ENCODE data around the gene PCDHGB4. TPM values are rescaled to one million over a fixed set of nuclear protein-coding genes. Genes with fewer than 3 reads are reported as not detected.

The PCDHGB4 gene
- total and polyA plus RNA-seq, 2 of the 13 experiments (the other 11 are each of a cell fraction or from before 2014, with no cell fraction given): 1.7 to 3.3 TPM

- FAIRE-seq (no peak), ATAC-seq (no peak), DNase-seq (ENCODE audit: low spot score) (no peak)
- WGBS (ENCODE audit: low lambda C conversion rate): 51% methylated on average over 3 of the region's 3 CpGs
- no peaks in the 10 kb centered on the region for H3K79me2 ChIP-seq (ENCODE audit: insufficient read depth, low read length)
- no peaks in the 10 kb centered on the region for H4K20me1 ChIP-seq (ENCODE audit: insufficient read depth, low read length)
- no peaks in the 10 kb centered on the region; the same call in 1 of the 2 replicates for H3K9me3 ChIP-seq (ENCODE audit: low read length)
- no peak overlapping the region for H3K4me2 ChIP-seq (ENCODE audit: low read depth, low read length)
- no peaks in the 10 kb centered on the region for H3K27me3 ChIP-seq (ENCODE audit: control insufficient read depth in 1 of 2, insufficient read depth in 2 of 2, low read length in 2 of 2)
- H3K4me3 ChIP-seq (replicated peaks in 1 of 3; ENCODE audit: insufficient read depth in 1 of 3, low read depth in 2 of 3, low read length in 3 of 3): no peak overlapping the region
- in situ Hi-C loops (cut with HindIII; ENCODE audit: extremely low pct_ligation_motif_present, low pct_unique_long_range_greater_than_20kb) (no loop called here), intact Hi-C loops (cut with micrococcal nuclease; ENCODE audit: unreplicated experiment) (no loop called here)
- no peak for TF ChIP-seq ZEB1 (IDR thresholded peaks at IDR 0.05; ENCODE audit: insufficient replicate concordance, low read depth)
- no peak for TF ChIP-seq CSRNP1 (CRISPR knock-in tag; IDR thresholded peaks at IDR 0.05)
- TF ChIP-seq IKZF5 (CRISPR knock-in tag; IDR thresholded peaks at IDR 0.05): no peak
- TF ChIP-seq NRL (CRISPR knock-in tag; IDR thresholded peaks at IDR 0.05; ENCODE audit: borderline replicate concordance): no peak
- no peak for TF ChIP-seq ZNF556 (CRISPR knock-in tag; IDR thresholded peaks at IDR 0.05; ENCODE audit: borderline replicate concordance)
- TF ChIP-seq ZNF574 (CRISPR knock-in tag; IDR thresholded peaks at IDR 0.05): no peak
- TF ChIP-seq GPN1 (CRISPR knock-in tag; IDR thresholded peaks at IDR 0.05; ENCODE audit: borderline replicate concordance): no peak
- no peak for TF ChIP-seq NR2C2 (CRISPR knock-in tag; IDR thresholded peaks at IDR 0.05; ENCODE audit: borderline replicate concordance)
- TF ChIP-seq NFE2L1 (CRISPR knock-in tag; IDR thresholded peaks at IDR 0.05; ENCODE audit: borderline replicate concordance): no peak
- no peak for TF ChIP-seq SMARCC2 (IDR thresholded peaks at IDR 0.05)
- no peak for TF ChIP-seq ZNF775 (CRISPR knock-in tag; IDR thresholded peaks at IDR 0.05; ENCODE audit: borderline replicate concordance)
- no peak for TF ChIP-seq RAD51 (IDR thresholded peaks at IDR 0.05; ENCODE audit: borderline replicate concordance)
- TF ChIP-seq PPARG (CRISPR knock-in tag; conservative IDR thresholded peaks at IDR 0.05): no peak
- BruUV-seq (replicated peaks): no TSS peak
- H3K36me3 ChIP-seq (replicated peaks in 1 of 2; ENCODE audit: control insufficient read depth in 1 of 2, insufficient read depth in 2 of 2, low read length in 2 of 2): no peaks in the 10 kb centered on the region
- no peak overlapping the region for H3K27ac ChIP-seq (ENCODE audit: extremely low read length, insufficient read depth, low read length)
- H3K9ac ChIP-seq (ENCODE audit: insufficient read depth, low read depth, low read length): no peak overlapping the region
- POLR2A ChIA-PET: no interaction called here
- H2AFZ ChIP-seq (ENCODE audit: low read length): no peak overlapping the region
- H3K4me1 ChIP-seq (ENCODE audit: insufficient read depth, low read length): no peaks in the 10 kb centered on the region
- CTCF ChIA-PET (ENCODE audit: low intra/inter-chr PET ratio, low total read pairs): no interaction called here
These were observed 24.1 kb downstream of the PCDHGB4 start for GRCh38 chr5:141411575-141411974.

Measured in HepG2 (cell line).